ENCODE measurements around the gene TMEM132A. TPM values are rescaled to one million over a fixed set of nuclear protein-coding genes. Genes with fewer than 3 reads are reported as not detected.

TMEM132A gene
- 18.1 and 19.5 TPM in 2 replicates for polyA plus RNA-seq (2011; rRNA removed)
- polyA plus RNA-seq (2012; cell fraction: cytosol; rRNA removed) = 58.4 and 83.2 TPM in 2 replicates
- 368 and 501 TPM in 2 replicates for polyA plus RNA-seq (2012; cell fraction: nucleus; rRNA removed)
- 87.2 to 91.8 TPM (median 88.0 TPM) in 3 replicates for polyA plus RNA-seq (2017; fragmentation: RNase III; extraction: RNeasy Plus Mini Kit Qiagen cat#74134 plus additional on column Dnase treatment)
- polyA minus RNA-seq (2011; rRNA and poly(A)+ RNA removed) = 20.1 and 20.2 TPM in 2 replicates

GRCh38 chr11:60924110-60924905, at the start of gene TMEM132A:
Gene TMEM132A, plus strand, starts transcription at chr11:60924460. Its CDS starts 174 bp downstream, at chr11:60924634.
- WGBS (ENCODE audit: missing lambda C conversion rate) = under 1% methylated on average over 16 of the region's 69 CpGs
- ATAC-seq = peak; percentile 79 to 90

More at GRCh38 chr11:60924110-60924905, at the start of gene TMEM132A:
- CTCF ChIA-PET = interaction anchor here (1.2 to 2.1 kb wide), 5 partner anchors 9 to 93 kb away, joined by 3 to 8 read pairs (median 6); partner anchors contain the start of gene TMEM109
- Histone ChIP-seq H3K9me3 (no peaks in the 10 kb centered on the region), H3K4me3 (peak within 1 kb of the TSS; percentile 70), H3K4me2 (peak within 1 kb of the TSS; percentile 90), H3K4me1 (peaks cover 20% of the 10 kb centered on the region), H3K27ac (peak within 1 kb of the TSS; percentile 82 to 97)
- POLR2A ChIA-PET = interaction anchor here (1.1 to 1.6 kb wide), 2 partner anchors 9 to 11 kb away, joined by 5 to 6 read pairs; partner anchors contain the start of gene TMEM109
- peak; percentile 68 to 93 for DNase-seq (ENCODE audit: low read depth in 1 of 2, low spot score in 1 of 2)
- 0 out of 2 replicates have a peak, but pooled peaks have one; percentile 30 for TF ChIP-seq RFX5 (IDR thresholded peaks at IDR 0.05)
- no peak for TF ChIP-seq MAFK (IDR thresholded peaks at IDR 0.05; ENCODE audit: partially characterized antibody)
- TF ChIP-seq PHF8 (IDR thresholded peaks at IDR 0.05; ENCODE audit: borderline replicate concordance, low read depth) = no peak
- peak; percentile 24 for TF ChIP-seq ZFP36 (IDR thresholded peaks at IDR 0.05; ENCODE audit: borderline replicate concordance, partially characterized antibody)
- TF ChIP-seq KDM1A (IDR thresholded peaks at IDR 0.05; ENCODE audit: low read depth) = peak; percentile 63; the same call in 1 of the 2 replicates
- peak; percentile 96 for TF ChIP-seq MAX (IDR thresholded peaks at IDR 0.05)
- TF ChIP-seq RAD21 (conservative IDR thresholded peaks at IDR 0.05 in 1 of 2, IDR thresholded peaks at IDR 0.05 in 1 of 2) = no peak
- no peak for TF ChIP-seq CHD2 (IDR thresholded peaks at IDR 0.05; ENCODE audit: low read length, partially characterized antibody)
- TF ChIP-seq BHLHE40 (IDR thresholded peaks at IDR 0.05; ENCODE audit: low read depth, low read length) = no peak
- TF ChIP-seq ZC3H11A (IDR thresholded peaks at IDR 0.05) = no peak
- TF ChIP-seq, protein P1, sequence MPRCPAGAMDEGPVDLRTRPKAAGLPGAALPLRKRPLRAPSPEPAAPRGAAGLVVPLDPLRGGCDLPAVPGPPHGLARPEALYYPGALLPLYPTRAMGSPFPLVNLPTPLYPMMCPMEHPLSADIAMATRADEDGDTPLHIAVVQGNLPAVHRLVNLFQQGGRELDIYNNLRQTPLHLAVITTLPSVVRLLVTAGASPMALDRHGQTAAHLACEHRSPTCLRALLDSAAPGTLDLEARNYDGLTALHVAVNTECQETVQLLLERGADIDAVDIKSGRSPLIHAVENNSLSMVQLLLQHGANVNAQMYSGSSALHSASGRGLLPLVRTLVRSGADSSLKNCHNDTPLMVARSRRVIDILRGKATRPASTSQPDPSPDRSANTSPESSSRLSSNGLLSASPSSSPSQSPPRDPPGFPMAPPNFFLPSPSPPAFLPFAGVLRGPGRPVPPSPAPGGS (IDR thresholded peaks at IDR 0.05) = peak; percentile 44; the same call in 1 of the 3 replicates
- TF ChIP-seq POLR2A (IDR thresholded peaks at IDR 0.05; ENCODE audit: low read length) = peak; percentile 52
- TF ChIP-seq HOXA7 (CRISPR knock-in tag; IDR thresholded peaks at IDR 0.05) = no peak
- TF ChIP-seq RNF2 (IDR thresholded peaks at IDR 0.05; ENCODE audit: borderline replicate concordance, low read depth) = no peak
- TF ChIP-seq JUN (IDR thresholded peaks at IDR 0.05) = peak in 1 of 2 experiments; percentile 67; a peak in 2 of 5 replicates
- peak; percentile 85 for TF ChIP-seq MYC (IDR thresholded peaks at IDR 0.05; ENCODE audit: borderline replicate concordance, low read length)
- TF ChIP-seq E2F6 (IDR thresholded peaks at IDR 0.05; ENCODE audit: borderline replicate concordance, low read depth) = peak; percentile 85
- peak; percentile 15; the same call in 1 of the 3 replicates for TF ChIP-seq CTCF (IDR thresholded peaks at IDR 0.05)
- TF ChIP-seq, protein P2, sequence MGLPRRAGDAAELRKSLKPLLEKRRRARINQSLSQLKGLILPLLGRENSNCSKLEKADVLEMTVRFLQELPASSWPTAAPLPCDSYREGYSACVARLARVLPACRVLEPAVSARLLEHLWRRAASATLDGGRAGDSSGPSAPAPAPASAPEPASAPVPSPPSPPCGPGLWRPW (IDR thresholded peaks at IDR 0.05) = no peak
- no peak for TF ChIP-seq TP53 (CRISPR knock-in tag; IDR thresholded peaks at IDR 0.05)
- FAIRE-seq = no peak

Measured in A549 (cell line).